ENCODE results near the gene PLXNA1.

Gene PLXNA1

GRCh38 chr3:126979046-126979628 is 3.8 kb upstream of the PLXNA1 start:
- H3K27me3 Mint-ChIP-seq = peaks cover 9 to 37% of the 10 kb centered on the region in 2 donors
- no peak overlapping the region for H3K27ac Mint-ChIP-seq
- peaks cover 3 to 9% of the 10 kb centered on the region in 2 donors for H3K4me1 Mint-ChIP-seq (ENCODE audit: low read depth in 2 of 2)
- ATAC-seq (replicated peaks) = no peak
- H3K9me3 Mint-ChIP-seq = peaks cover 3 to 11% of the 10 kb centered on the region in 2 donors
- H3K36me3 Mint-ChIP-seq (ENCODE audit: insufficient read depth) = peaks cover 16% of the 10 kb centered on the region
- H3K4me3 Mint-ChIP-seq = no peak overlapping the region
- DNase-seq = no peak

GRCh38 chr3:126980266-126980811 is 2.6 kb upstream of the PLXNA1 start:
- no peak overlapping the region for H3K4me3 Mint-ChIP-seq
- peaks cover 6 to 37% of the 10 kb centered on the region in 2 donors for H3K27me3 Mint-ChIP-seq
- H3K27ac Mint-ChIP-seq = peak overlapping the region in 1 of 2 donors; percentile 75
- no peak for ATAC-seq (replicated peaks)
- H3K36me3 Mint-ChIP-seq (ENCODE audit: insufficient read depth) = peaks cover 16% of the 10 kb centered on the region
- peaks cover 0 to under 1% of the 10 kb centered on the region in 2 donors for H3K9me3 Mint-ChIP-seq
- H3K4me1 Mint-ChIP-seq (ENCODE audit: low read depth in 2 of 2) = peaks cover 3 to 14% of the 10 kb centered on the region in 2 donors
- DNase-seq = no peak

- Mint-ChIP-seq H3K27me3 (peaks cover 6 to 33% of the 10 kb centered on the region in 2 donors), H3K9me3 (no peaks in the 10 kb centered on the region), H3K36me3 (ENCODE audit: insufficient read depth) (peaks cover 26% of the 10 kb centered on the region), H3K27ac (peak overlapping the region; percentile 89 to 95), H3K4me3 (peak overlapping the region; percentile 80 to 83), H3K4me1 (ENCODE audit: low read depth in 2 of 2) (peaks cover 5 to 14% of the 10 kb centered on the region in 2 donors)
- DNase-seq (peak in 2 of 3 experiments; percentile 51), ATAC-seq (replicated peaks) (peak; percentile 55)
These were observed 817 bp upstream of the PLXNA1 start for GRCh38 chr3:126982126-126982470.

- no peak for ATAC-seq (replicated peaks)
- DNase-seq = no peak
- Mint-ChIP-seq H3K36me3 (ENCODE audit: insufficient read depth) (peaks cover 30% of the 10 kb centered on the region), H3K4me3 (no peak overlapping the region), H3K4me1 (ENCODE audit: low read depth in 2 of 2) (peaks cover 9 to 18% of the 10 kb centered on the region in 2 donors), H3K27ac (no peak overlapping the region), H3K9me3 (no peaks in the 10 kb centered on the region), H3K27me3 (peaks cover 4 to 21% of the 10 kb centered on the region in 2 donors)
These were observed 349 bp downstream of the PLXNA1 start for GRCh38 chr3:126983276-126983652.

- ATAC-seq (replicated peaks) (no peak), DNase-seq (peak in 1 of 3 experiments; percentile 18)
- peak overlapping the region; percentile 50 to 73 for H3K4me3 Mint-ChIP-seq
- no peaks in the 10 kb centered on the region for H3K9me3 Mint-ChIP-seq
- peak overlapping the region in 1 of 2 donors; percentile 38 for H3K27ac Mint-ChIP-seq
- peaks cover 0 to 16% of the 10 kb centered on the region in 2 donors for H3K27me3 Mint-ChIP-seq
- H3K36me3 Mint-ChIP-seq (ENCODE audit: insufficient read depth) = peaks cover 30% of the 10 kb centered on the region
- H3K4me1 Mint-ChIP-seq (ENCODE audit: low read depth in 2 of 2) = peaks cover 9 to 18% of the 10 kb centered on the region in 2 donors
These were observed 907 bp downstream of the PLXNA1 start for GRCh38 chr3:126983653-126984390.

- Mint-ChIP-seq H3K27ac (peak overlapping the region in 1 of 2 donors; percentile 38), H3K27me3 (peaks cover 0 to 8% of the 10 kb centered on the region in 2 donors), H3K4me3 (peak overlapping the region; percentile 50 to 73), H3K9me3 (no peaks in the 10 kb centered on the region), H3K36me3 (ENCODE audit: insufficient read depth) (peaks cover 30% of the 10 kb centered on the region), H3K4me1 (ENCODE audit: low read depth in 2 of 2) (peaks cover 9 to 18% of the 10 kb centered on the region in 2 donors)
- ATAC-seq (replicated peaks) (no peak), DNase-seq (no peak)
These were observed 1.6 kb downstream of the PLXNA1 start for GRCh38 chr3:126984391-126985131.

- Mint-ChIP-seq H3K36me3 (ENCODE audit: insufficient read depth) (peaks cover 25% of the 10 kb centered on the region), H3K9me3 (no peaks in the 10 kb centered on the region), H3K27ac (peak overlapping the region in 1 of 2 donors; percentile 53), H3K4me1 (ENCODE audit: low read depth in 2 of 2) (peaks cover 9 to 18% of the 10 kb centered on the region in 2 donors), H3K4me3 (peak overlapping the region; percentile 43 to 73), H3K27me3 (peaks cover 0 to under 1% of the 10 kb centered on the region in 2 donors)
- ATAC-seq (replicated peaks) (no peak), DNase-seq (no peak)
These were observed 2.4 kb downstream of the PLXNA1 start for GRCh38 chr3:126985132-126985985.

- peaks cover 19% of the 10 kb centered on the region for H3K36me3 Mint-ChIP-seq (ENCODE audit: insufficient read depth)
- no peak for DNase-seq
- H3K9me3 Mint-ChIP-seq = no peaks in the 10 kb centered on the region
- H3K27me3 Mint-ChIP-seq = no peaks in the 10 kb centered on the region
- H3K4me3 Mint-ChIP-seq = no peak overlapping the region
- peaks cover 15 to 22% of the 10 kb centered on the region in 2 donors for H3K4me1 Mint-ChIP-seq (ENCODE audit: low read depth in 2 of 2)
- ATAC-seq (replicated peaks) = no peak
- H3K27ac Mint-ChIP-seq = no peak overlapping the region
These were observed 3.1 kb downstream of the PLXNA1 start for GRCh38 chr3:126986001-126986400.

- ATAC-seq (replicated peaks) (no peak), DNase-seq (no peak)
- peaks cover 17 to 19% of the 10 kb centered on the region in 2 donors for H3K4me1 Mint-ChIP-seq (ENCODE audit: low read depth in 2 of 2)
- H3K36me3 Mint-ChIP-seq (ENCODE audit: insufficient read depth) = peaks cover 17% of the 10 kb centered on the region
- H3K4me3 Mint-ChIP-seq = no peak overlapping the region
- no peaks in the 10 kb centered on the region for H3K9me3 Mint-ChIP-seq
- H3K27me3 Mint-ChIP-seq = no peaks in the 10 kb centered on the region
- peak overlapping the region; percentile 1 to 65 for H3K27ac Mint-ChIP-seq
These were observed 4.2 kb downstream of the PLXNA1 start for GRCh38 chr3:126987129-126987528.

GRCh38 chr3:126987596-126987995 is 4.7 kb downstream of the PLXNA1 start:
- Mint-ChIP-seq H3K9me3 (no peaks in the 10 kb centered on the region), H3K4me3 (no peak overlapping the region), H3K27ac (peak overlapping the region; percentile 1 to 65), H3K27me3 (no peaks in the 10 kb centered on the region), H3K36me3 (ENCODE audit: insufficient read depth) (peaks cover 14% of the 10 kb centered on the region), H3K4me1 (ENCODE audit: low read depth in 2 of 2) (peaks cover 14 to 16% of the 10 kb centered on the region in 2 donors)
- DNase-seq (no peak), ATAC-seq (replicated peaks) (no peak)

GRCh38 chr3:126988451-126989021 is 5.6 kb downstream of the PLXNA1 start:
- no peak for ATAC-seq (replicated peaks)

GRCh38 chr3:126989316-126990023 is 6.6 kb downstream of the PLXNA1 start:
- H3K4me1 Mint-ChIP-seq (ENCODE audit: low read depth in 2 of 2) = peaks cover 14 to 17% of the 10 kb centered on the region in 2 donors
- H3K36me3 Mint-ChIP-seq (ENCODE audit: insufficient read depth) = peaks cover 17% of the 10 kb centered on the region
- H3K9me3 Mint-ChIP-seq = no peaks in the 10 kb centered on the region
- ATAC-seq (replicated peaks) (no peak), DNase-seq (no peak)
- no peak overlapping the region for H3K4me3 Mint-ChIP-seq
- no peaks in the 10 kb centered on the region for H3K27me3 Mint-ChIP-seq
- no peak overlapping the region for H3K27ac Mint-ChIP-seq

More at GRCh38 chr3:126988451-126989021, 5.6 kb downstream of the PLXNA1 start:
- Mint-ChIP-seq H3K27me3 (no peaks in the 10 kb centered on the region), H3K27ac (no peak overlapping the region), H3K4me1 (ENCODE audit: low read depth in 2 of 2) (peaks cover 14 to 16% of the 10 kb centered on the region in 2 donors), H3K9me3 (no peaks in the 10 kb centered on the region), H3K4me3 (no peak overlapping the region), H3K36me3 (ENCODE audit: insufficient read depth) (peaks cover 14% of the 10 kb centered on the region)
- DNase-seq = no peak
